ELR (cell line): ENCODE results near the gene MACROH2A2.
"Not testable (repeated sequence)": the region's sequence is repeated elsewhere in the genome, so short reads cannot be mapped to it uniquely, and the experiment has no call there.

Source experiments
- DNase-seq: peaks from one replicate; pipeline ENCODE4 v3.0.0-alpha.2; 2015; ENCODE audit warnings: low read depth

The MACROH2A2 gene

GRCh38 chr10:70067586-70067985 is 14.9 kb downstream of the MACROH2A2 start:
- DNase-seq: no peak

GRCh38 chr10:70068925-70069324 is 16.3 kb downstream of the MACROH2A2 start:
- no peak for DNase-seq

- DNase-seq: no peak
Measured at GRCh38 chr10:70069346-70069745, 16.7 kb downstream of the MACROH2A2 start.

- no peak for DNase-seq
Measured at GRCh38 chr10:70070834-70071233, 18.2 kb downstream of the MACROH2A2 start.

- DNase-seq: no peak
Measured at GRCh38 chr10:70074165-70074564, 21.5 kb downstream of the MACROH2A2 start.

- no peak for DNase-seq
Measured at GRCh38 chr10:70074971-70075370, 22.3 kb downstream of the MACROH2A2 start.

GRCh38 chr10:70078329-70078728 is 25.7 kb downstream of the MACROH2A2 start:
- no peak for DNase-seq

GRCh38 chr10:70078937-70079336 is 26.3 kb downstream of the MACROH2A2 start:
- no peak for DNase-seq

GRCh38 chr10:70080789-70081188 is 28.1 kb downstream of the MACROH2A2 start:
- DNase-seq: not testable (repeated sequence)

GRCh38 chr10:70084189-70084588 is 31.5 kb downstream of the MACROH2A2 start:
- DNase-seq: peak; percentile 18

GRCh38 chr10:70085975-70086613 is 33.4 kb downstream of the MACROH2A2 start:
- DNase-seq: no peak

- DNase-seq: no peak
Measured at GRCh38 chr10:70087616-70088307, 35.1 kb downstream of the MACROH2A2 start.

- DNase-seq: no peak
Measured at GRCh38 chr10:70088308-70088698, 35.7 kb downstream of the MACROH2A2 start.

- peak; percentile 3 for DNase-seq
Measured at GRCh38 chr10:70090013-70090412, 37.4 kb downstream of the MACROH2A2 start.

- DNase-seq: no peak
Measured at GRCh38 chr10:70090951-70091350, 38.3 kb downstream of the MACROH2A2 start.

GRCh38 chr10:70092389-70092718 is 39.7 kb downstream of the MACROH2A2 start:
- DNase-seq: no peak

- no peak for DNase-seq
Measured at GRCh38 chr10:70093335-70093944, 40.8 kb downstream of the MACROH2A2 start.

GRCh38 chr10:70094250-70094649 is 41.6 kb downstream of the MACROH2A2 start:
- no peak for DNase-seq

GRCh38 chr10:70096016-70096704 is 43.5 kb downstream of the MACROH2A2 start:
- DNase-seq: no peak

- no peak for DNase-seq
Measured at GRCh38 chr10:70096705-70097420, 44.2 kb downstream of the MACROH2A2 start.

GRCh38 chr10:70097459-70097858 is 44.8 kb downstream of the MACROH2A2 start:
- DNase-seq: no peak

GRCh38 chr10:70098271-70098670 is 45.6 kb downstream of the MACROH2A2 start:
- DNase-seq: no peak
